ENCODE results near the gene FPGS.

Gene FPGS

DNA sequence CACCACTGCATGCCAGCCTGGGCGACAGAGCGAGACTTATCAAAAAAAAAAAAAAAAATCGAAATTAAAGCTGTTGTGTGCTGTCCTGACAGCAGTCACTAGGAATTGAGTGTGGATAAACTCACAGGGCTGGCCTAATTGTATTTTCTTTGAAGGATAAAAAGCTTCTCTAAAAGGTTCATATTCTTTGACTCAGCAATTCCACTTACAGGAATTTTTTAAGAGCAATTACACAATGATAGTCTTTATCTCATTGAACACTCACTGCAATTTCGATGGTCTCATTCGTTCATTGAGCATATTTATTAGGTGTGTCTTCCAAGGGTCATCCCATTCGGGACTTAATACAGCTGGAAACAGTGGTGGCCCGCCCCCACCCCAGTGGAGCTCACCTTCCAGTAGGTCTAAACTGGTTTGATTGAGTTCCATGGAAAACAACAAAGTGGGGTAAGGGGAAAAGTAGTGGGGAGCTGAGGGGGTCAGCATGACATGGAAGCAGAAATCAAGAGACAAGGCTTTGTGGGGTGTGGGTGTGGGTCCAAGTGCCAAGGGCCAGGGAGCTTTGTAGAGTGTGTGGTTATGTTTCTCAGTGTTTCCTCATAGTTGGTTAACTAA lies 10.2 kb upstream of the FPGS start:
- TF ChIP-seq, protein P1, sequence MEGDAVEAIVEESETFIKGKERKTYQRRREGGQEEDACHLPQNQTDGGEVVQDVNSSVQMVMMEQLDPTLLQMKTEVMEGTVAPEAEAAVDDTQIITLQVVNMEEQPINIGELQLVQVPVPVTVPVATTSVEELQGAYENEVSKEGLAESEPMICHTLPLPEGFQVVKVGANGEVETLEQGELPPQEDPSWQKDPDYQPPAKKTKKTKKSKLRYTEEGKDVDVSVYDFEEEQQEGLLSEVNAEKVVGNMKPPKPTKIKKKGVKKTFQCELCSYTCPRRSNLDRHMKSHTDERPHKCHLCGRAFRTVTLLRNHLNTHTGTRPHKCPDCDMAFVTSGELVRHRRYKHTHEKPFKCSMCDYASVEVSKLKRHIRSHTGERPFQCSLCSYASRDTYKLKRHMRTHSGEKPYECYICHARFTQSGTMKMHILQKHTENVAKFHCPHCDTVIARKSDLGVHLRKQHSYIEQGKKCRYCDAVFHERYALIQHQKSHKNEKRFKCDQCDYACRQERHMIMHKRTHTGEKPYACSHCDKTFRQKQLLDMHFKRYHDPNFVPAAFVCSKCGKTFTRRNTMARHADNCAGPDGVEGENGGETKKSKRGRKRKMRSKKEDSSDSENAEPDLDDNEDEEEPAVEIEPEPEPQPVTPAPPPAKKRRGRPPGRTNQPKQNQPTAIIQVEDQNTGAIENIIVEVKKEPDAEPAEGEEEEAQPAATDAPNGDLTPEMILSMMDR (conservative IDR thresholded peaks at IDR 0.05): no peak
- no peak for TF ChIP-seq ZFX (IDR thresholded peaks at IDR 0.05)
- no peak overlapping the region for H3K27ac ChIP-seq

GRCh38 chr9:127793093-127793708 lies 9.5 kb upstream of the FPGS start:
- TF ChIP-seq, protein P1 (conservative IDR thresholded peaks at IDR 0.05): no peak
- no peak for TF ChIP-seq ZFX (IDR thresholded peaks at IDR 0.05)
- H3K27ac ChIP-seq: no peak overlapping the region

GRCh38 chr9:127794001-127794791 lies 8.5 kb upstream of the FPGS start:
- TF ChIP-seq ZFX (IDR thresholded peaks at IDR 0.05): no peak
- TF ChIP-seq, protein P1 (conservative IDR thresholded peaks at IDR 0.05): no peak
- no peak overlapping the region for H3K27ac ChIP-seq

DNA sequence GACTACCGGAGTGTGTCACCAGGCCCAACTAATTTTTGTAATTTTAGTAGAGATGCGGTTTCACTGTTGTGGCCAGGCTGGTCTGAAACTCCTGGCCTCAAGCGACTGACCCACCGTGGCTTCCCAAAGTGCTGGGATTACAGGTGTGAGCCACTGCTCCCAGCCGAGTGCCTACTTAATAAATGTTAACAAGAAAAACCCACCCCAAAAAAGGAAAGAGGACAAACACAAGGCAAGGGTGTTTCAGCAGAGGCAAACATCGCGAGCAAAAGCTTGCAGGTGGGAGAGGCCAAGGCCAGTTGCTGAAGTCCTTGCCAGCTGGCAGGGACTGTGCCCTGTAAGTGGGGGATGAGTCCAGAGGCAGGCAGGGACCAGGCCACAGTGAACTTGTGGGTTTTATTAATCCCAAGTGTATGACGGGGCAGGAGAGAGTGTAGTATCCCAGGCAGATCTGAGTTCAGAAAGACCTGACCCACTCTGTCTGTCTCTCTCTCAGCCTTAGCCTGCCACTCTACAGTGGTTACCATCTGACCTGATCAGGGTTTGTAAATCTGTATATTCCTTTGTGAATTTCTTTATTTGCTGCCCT lies 6.4 kb upstream of the FPGS start:
- H3K27ac ChIP-seq: no peak overlapping the region

GRCh38 chr9:127796852-127797370 lies 5.8 kb upstream of the FPGS start:
- TF ChIP-seq, protein P1 (conservative IDR thresholded peaks at IDR 0.05): no peak
- no peak for TF ChIP-seq ZFX (IDR thresholded peaks at IDR 0.05)
- H3K27ac ChIP-seq: no peak overlapping the region

More for the DNA sequence above, 6.4 kb upstream of the FPGS start:
- TF ChIP-seq, protein P1 (conservative IDR thresholded peaks at IDR 0.05): no peak
- no peak for TF ChIP-seq ZFX (IDR thresholded peaks at IDR 0.05)

DNA sequence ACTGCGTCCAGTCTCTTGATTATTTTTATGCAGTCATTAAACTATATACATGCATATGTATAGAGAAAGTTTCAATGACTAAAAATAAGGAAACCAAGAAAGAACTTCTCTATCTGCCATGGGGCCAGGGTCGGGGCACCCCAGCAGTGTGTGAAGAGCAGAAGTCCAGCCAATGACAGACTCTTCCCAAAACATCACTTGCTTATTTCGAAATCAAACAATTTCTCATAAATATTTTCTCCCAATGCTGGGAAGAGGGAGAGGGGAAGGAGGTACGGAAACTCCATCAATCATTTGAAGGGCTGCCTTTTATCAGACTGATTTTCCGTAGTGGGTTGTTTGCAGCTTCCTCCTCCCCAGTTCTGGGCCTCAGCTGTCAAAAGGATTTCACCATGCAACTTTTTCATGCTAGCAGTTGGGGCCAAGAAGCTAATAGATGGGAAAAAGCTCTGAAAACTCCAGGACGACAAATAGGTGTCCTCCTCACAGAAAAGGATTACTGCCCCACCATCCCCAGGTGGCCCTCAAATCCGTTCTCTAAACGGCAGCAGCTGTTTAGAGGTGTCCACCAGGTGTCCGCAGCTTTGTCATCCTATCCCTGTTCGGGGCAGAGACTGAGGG lies 617 bp upstream of the FPGS start:
- H3K27ac ChIP-seq: peak overlapping the region; percentile 87
- TF ChIP-seq, protein P1 (conservative IDR thresholded peaks at IDR 0.05): no peak; the same call in 1 of the 2 replicates
- TF ChIP-seq ZFX (IDR thresholded peaks at IDR 0.05): no peak

Measured in C4-2B (cell line).